Tibial artery (tissue), 4 donors: Measurements from ENCODE around the gene MCF2.

ENCODE experiments used
- DNase-seq, 2 donors: peaks; one replicate each; pipeline ENCODE4 v3.0.0-alpha.2; 2019
- H3K27ac ChIP-seq, 2 donors: fragments of 200-600 bp; sonication (generic) in 1 of 2; 1 replicate in 1 of 2; 2 replicates in 1 of 2; pipeline ENCODE4 v1.5.1; 2018 to 2019; ENCODE audit warnings: mild to moderate bottlenecking in 1 of 2
- H3K27me3 ChIP-seq, 2 donors: fragments of 200-600 bp; sonication (generic) in 1 of 2; one replicate each; pipeline versions ENCODE4 v1.5.1 to v1.6.0; 2016 to 2019
- H3K36me3 ChIP-seq, 3 donors: fragments of 200-600 bp; sonication (generic) in 2 of 3; one replicate each; pipeline ENCODE4 v1.5.1; 2016 to 2019; ENCODE audit warnings: mild to moderate bottlenecking in 2 of 3
- H3K4me1 ChIP-seq, 4 donors: fragments of 200-600 bp; sonication (generic) in 2 of 4; 1 replicate in 3 of 4; 2 replicates in 1 of 4; pipeline ENCODE4 v1.5.1; 2016 to 2019
- H3K4me3 ChIP-seq, 2 donors: fragments of 200-600 bp; sonication (generic) in 1 of 2; 1 replicate in 1 of 2; 2 replicates in 1 of 2; pipeline ENCODE4 v1.5.1; 2018 to 2019; ENCODE audit warnings: mild to moderate bottlenecking in 2 of 2
- H3K9me3 ChIP-seq, 3 donors: fragments of 200-600 bp; sonication (generic) in 1 of 3; one replicate each; pipeline ENCODE4 v1.5.1; 2016 to 2019
- intact Hi-C: fragments of 100-400 bp; cut with DNase I; formaldehyde crosslinking; loops from one replicate; pipeline ENCODE4 v1.15.0; 2023; ENCODE audit warnings: low total_unique reads
- TF ChIP-seq, protein P1 (sequence below), 2 experiments: fragments of 200-600 bp in 1 of 2; fragments of 450-650 bp in 1 of 2; IDR thresholded peaks; one replicate each; pipeline ENCODE4 v1.5.1; 2017 to 2019; ENCODE audit warnings: antibody characterized with exemption in 2 of 2, mild to moderate bottlenecking in 1 of 2, moderate library complexity in 1 of 2

The MCF2 gene, protein sequence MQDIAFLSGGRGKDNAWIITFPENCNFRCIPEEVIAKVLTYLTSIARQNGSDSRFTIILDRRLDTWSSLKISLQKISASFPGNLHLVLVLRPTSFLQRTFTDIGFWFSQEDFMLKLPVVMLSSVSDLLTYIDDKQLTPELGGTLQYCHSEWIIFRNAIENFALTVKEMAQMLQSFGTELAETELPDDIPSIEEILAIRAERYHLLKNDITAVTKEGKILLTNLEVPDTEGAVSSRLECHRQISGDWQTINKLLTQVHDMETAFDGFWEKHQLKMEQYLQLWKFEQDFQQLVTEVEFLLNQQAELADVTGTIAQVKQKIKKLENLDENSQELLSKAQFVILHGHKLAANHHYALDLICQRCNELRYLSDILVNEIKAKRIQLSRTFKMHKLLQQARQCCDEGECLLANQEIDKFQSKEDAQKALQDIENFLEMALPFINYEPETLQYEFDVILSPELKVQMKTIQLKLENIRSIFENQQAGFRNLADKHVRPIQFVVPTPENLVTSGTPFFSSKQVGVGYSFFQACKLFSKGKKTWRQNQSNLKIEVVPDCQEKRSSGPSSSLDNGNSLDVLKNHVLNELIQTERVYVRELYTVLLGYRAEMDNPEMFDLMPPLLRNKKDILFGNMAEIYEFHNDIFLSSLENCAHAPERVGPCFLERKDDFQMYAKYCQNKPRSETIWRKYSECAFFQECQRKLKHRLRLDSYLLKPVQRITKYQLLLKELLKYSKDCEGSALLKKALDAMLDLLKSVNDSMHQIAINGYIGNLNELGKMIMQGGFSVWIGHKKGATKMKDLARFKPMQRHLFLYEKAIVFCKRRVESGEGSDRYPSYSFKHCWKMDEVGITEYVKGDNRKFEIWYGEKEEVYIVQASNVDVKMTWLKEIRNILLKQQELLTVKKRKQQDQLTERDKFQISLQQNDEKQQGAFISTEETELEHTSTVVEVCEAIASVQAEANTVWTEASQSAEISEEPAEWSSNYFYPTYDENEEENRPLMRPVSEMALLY

DNA sequence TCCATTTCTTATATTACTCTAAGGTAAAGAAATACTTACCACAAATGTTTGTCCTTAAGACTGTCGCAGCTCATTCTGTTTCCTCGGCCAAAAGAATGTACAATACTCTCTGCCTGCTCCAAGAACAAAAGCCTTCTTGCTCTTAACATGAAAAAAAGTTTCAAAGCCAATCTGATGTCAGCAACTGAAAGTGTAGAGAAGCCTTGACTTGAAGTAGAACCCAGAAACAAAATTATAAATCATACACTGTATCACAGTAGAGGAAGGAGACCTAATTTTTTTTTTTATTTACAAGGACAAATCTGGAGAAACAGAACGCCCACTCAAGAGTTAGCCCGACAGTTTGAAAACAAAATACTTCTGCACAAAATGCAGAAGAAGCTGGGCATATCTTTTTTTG, at the start of gene MCF2:
Gene MCF2 (minus strand): TSS at position 101 of the 400 bp plus-strand sequence. CDS start 56,423 bp downstream, outside the sequence.
- no peak for DNase-seq
- Histone ChIP-seq H3K4me1 (no peaks in the 10 kb centered on the region), H3K36me3 (no peaks in the 10 kb centered on the region), H3K4me3 (no peak within 1 kb of the TSS), H3K9me3 (no peaks in the 10 kb centered on the region), H3K27ac (no peak within 1 kb of the TSS), H3K27me3 (no peaks in the 10 kb centered on the region)
- intact Hi-C loops: no loop called here
- TF ChIP-seq, protein P1, sequence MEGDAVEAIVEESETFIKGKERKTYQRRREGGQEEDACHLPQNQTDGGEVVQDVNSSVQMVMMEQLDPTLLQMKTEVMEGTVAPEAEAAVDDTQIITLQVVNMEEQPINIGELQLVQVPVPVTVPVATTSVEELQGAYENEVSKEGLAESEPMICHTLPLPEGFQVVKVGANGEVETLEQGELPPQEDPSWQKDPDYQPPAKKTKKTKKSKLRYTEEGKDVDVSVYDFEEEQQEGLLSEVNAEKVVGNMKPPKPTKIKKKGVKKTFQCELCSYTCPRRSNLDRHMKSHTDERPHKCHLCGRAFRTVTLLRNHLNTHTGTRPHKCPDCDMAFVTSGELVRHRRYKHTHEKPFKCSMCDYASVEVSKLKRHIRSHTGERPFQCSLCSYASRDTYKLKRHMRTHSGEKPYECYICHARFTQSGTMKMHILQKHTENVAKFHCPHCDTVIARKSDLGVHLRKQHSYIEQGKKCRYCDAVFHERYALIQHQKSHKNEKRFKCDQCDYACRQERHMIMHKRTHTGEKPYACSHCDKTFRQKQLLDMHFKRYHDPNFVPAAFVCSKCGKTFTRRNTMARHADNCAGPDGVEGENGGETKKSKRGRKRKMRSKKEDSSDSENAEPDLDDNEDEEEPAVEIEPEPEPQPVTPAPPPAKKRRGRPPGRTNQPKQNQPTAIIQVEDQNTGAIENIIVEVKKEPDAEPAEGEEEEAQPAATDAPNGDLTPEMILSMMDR (IDR thresholded peaks at IDR 0.05): no peak

DNA sequence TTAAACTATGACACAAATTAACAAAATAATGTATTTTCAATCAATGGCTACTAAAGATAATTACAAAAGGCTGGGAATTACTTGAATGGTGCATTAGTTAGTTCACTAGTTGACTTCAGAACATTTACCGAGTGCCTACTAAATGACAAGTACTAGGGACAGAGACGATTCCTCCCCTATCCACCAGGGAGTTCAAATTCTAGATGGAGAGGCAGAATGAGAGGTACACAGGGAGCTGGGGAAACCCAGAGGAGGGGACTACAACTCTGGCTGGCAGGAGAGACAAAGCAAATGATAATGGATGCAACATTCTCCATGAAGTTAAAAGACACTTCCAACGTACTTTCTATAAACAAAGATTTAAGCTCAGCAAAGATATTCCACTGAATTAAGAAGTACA, 43.1 kb upstream of the MCF2 start:
- Histone ChIP-seq H3K9me3 (peaks cover 0 to 10% (median 10%) of the 10 kb centered on the region in 3 donors), H3K4me3 (no peak overlapping the region), H3K4me1 (no peaks in the 10 kb centered on the region), H3K27ac (no peak overlapping the region), H3K27me3 (no peaks in the 10 kb centered on the region), H3K36me3 (peaks cover 0 to 7% (median 0%) of the 10 kb centered on the region in 3 donors)
- TF ChIP-seq, protein P1 (IDR thresholded peaks at IDR 0.05): no peak
- intact Hi-C loops: no loop called here
- DNase-seq: no peak

DNA sequence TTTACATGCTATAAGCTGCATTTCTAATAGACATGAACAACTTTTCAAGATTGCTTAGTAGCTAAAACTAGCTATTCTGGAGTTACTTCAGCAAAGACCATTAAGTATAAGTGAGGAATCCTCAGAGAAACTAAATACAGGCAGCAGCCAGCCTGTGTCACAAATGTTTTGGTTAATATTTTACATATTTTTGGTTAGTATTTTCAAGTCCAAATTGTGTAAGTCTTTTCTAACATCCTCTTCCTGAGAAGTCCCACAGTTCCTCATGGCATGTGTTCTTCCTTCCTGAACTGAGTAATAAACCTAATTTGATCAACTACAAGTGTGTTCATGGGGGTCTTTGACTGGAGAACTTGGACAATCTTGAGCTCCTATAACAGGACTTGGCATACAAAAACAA, 42.4 kb upstream of the MCF2 start:
- peaks cover 0 to 7% (median 0%) of the 10 kb centered on the region in 3 donors for H3K36me3 ChIP-seq
- H3K27me3 ChIP-seq: no peaks in the 10 kb centered on the region
- TF ChIP-seq, protein P1 (IDR thresholded peaks at IDR 0.05): no peak
- H3K4me1 ChIP-seq: no peaks in the 10 kb centered on the region
- H3K4me3 ChIP-seq: no peak overlapping the region
- no peak for DNase-seq
- intact Hi-C loops: no loop called here
- H3K9me3 ChIP-seq: peaks cover 0 to 10% (median 10%) of the 10 kb centered on the region in 3 donors
- H3K27ac ChIP-seq: no peak overlapping the region

DNA sequence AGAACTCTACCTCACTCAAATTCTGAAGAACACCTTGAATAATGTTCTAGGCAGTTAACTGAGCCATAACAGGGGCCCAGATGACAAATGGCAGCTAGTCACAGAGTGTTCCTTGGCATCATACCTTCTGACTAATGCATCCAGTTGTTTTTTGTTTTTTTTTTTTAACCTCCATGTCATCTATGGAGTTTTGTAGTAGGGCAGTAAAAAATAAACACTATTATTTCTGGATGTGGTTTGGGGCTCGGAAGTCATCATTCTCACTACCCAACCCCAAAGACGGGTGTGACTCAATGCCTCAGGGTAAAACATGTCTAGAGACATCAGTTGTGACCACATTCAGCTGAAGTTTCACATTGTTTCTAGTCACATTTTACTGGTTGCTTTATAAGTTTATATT, 31.2 kb upstream of the MCF2 start:
- no peak overlapping the region for H3K27ac ChIP-seq
- DNase-seq: no peak
- TF ChIP-seq, protein P1 (IDR thresholded peaks at IDR 0.05): no peak
- no peak overlapping the region for H3K4me3 ChIP-seq
- intact Hi-C loops: no loop called here
- peaks cover 0 to 5% (median 0%) of the 10 kb centered on the region in 3 donors for H3K36me3 ChIP-seq
- H3K4me1 ChIP-seq: no peaks in the 10 kb centered on the region
- H3K27me3 ChIP-seq: no peaks in the 10 kb centered on the region
- no peaks in the 10 kb centered on the region for H3K9me3 ChIP-seq

DNA sequence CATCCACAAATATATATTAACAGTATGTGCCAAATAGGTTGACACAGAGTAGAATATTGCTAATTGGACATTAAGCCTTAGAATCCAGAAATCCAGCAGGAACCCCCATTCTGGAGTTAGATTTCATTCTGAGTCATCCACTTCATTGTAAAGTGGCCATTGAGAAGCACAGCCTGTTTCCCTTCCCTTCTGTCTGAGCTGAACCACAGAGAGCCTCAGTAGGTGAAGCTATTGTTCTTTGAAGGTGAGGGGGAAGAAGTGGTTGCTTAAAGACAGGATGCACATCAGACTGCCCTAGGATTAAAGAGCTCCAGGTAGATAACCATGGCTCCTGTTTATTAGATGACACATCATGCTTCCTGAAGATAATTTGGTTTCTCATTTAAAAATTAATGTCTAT, 30.6 kb upstream of the MCF2 start:
- H3K4me1 ChIP-seq: no peaks in the 10 kb centered on the region
- no peak for DNase-seq
- H3K27me3 ChIP-seq: no peaks in the 10 kb centered on the region
- H3K36me3 ChIP-seq: peaks cover 0 to 5% (median 0%) of the 10 kb centered on the region in 3 donors
- intact Hi-C loops: no loop called here
- TF ChIP-seq, protein P1 (IDR thresholded peaks at IDR 0.05): no peak
- no peak overlapping the region for H3K4me3 ChIP-seq
- H3K9me3 ChIP-seq: no peaks in the 10 kb centered on the region
- H3K27ac ChIP-seq: no peak overlapping the region
